CD4-positive, alpha-beta T cell treated with Interleukin-2 at 100 ng/mL for 4 hours (primary cell): Measurements from ENCODE around the gene OFD1.

Experiments used
- DNase-seq: peaks from one replicate; pipeline ENCODE4 v3.0.0-alpha.2; 2020; ENCODE audit warnings: low spot score

The OFD1 gene

GRCh38 chrX:13793897-13794296 is 59.3 kb downstream of the OFD1 start:
- no peak for DNase-seq

DNA sequence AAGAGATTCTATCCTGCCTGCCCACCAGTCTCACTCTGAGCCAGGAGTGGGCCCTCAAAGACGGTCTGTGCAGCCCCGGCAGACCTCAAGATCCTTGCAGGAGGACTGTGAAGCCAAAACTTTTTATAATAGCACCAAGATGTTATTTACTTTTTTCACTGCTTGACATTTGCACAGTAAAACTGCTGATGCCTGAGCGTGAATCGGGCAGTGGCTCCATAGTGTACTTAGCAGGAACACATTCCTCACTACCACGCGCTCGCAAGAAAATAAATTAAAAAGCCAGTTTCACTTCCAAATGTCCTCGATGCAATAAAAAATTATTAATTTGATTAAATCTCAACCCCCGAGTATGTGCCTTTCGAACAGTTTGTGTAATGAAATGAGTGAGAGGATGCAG is 59.9 kb downstream of the OFD1 start:
- DNase-seq = no peak

DNA sequence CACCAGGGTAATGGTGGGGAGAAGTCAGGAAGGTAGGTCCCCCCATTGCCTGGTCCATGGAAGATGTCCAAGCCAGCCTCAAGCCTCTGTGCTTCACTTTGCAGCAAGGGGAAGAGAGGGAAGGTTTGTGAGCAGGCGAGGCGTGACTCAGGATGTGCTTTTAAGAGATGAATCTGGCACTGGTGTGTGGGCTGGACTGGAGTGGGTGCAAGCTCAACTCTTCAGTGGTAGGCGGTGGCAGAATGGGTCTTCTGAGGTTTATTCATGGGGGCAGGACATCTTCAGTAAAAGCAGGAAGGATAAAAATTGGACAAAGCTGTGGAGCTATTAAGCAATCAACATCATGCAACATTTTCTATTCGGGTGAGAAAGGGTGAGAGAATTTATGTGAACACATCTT is 63.0 kb downstream of the OFD1 start:
- no peak for DNase-seq

DNA sequence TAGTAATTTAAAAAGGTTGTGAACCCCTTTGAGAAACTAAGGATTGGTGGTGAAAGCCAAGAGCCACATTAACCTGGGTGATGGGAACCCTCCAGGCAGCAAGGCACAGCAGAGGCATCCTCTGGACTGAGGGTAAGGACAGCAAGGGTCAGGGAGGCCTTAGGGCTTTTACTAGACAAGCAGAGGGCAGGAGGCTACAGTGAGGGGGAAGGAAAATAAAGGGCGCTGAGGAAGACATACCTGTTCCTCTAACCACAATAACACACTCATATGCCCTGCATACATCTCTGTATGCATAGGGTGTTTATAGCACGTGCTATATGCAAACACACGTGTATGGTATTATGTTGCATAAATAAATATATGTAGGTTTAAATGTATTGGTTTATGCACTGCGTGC is 63.6 kb downstream of the OFD1 start:
- DNase-seq = no peak

GRCh38 chrX:13803116-13803515 is 68.6 kb downstream of the OFD1 start:
- no peak for DNase-seq

DNA sequence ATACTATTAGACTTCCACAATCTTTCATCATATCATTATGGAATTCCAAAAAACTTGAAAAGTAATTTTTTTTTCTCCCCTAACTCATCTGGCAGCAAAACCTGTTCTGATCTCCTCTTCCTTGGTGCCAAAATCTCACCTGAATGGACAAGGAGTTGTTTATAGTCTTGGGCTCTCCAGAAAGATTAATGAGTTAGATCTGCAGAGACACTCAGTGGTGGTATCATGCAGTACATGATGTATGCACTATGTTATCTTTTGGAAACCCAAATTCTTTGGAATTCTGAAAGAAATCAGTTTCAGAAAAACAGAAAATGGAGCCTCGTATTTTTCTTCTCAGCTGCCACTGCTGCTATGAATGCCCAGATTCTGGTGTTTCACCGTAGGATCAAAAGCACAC is 70.7 kb downstream of the OFD1 start:
- no peak for DNase-seq

DNA sequence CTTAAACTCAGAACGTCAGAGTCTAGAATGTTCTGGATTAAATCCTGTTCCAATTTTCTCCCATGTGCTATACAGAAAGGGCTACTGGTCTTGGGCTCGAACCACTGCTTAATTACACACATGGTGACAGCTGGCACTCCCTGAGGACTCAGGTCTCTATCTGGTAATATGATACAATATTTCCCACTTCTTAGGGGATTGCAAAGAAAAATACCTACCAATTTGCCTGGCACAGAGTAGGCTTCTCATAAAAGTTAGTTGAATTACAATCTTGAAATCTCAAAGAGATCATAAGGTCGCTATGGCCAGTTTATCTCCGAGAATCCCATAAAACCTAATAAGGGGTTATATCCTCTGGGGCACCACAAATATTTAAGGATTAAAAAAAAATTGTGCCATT is 73.7 kb downstream of the OFD1 start:
- DNase-seq = no peak

GRCh38 chrX:13808865-13809264 is 74.3 kb downstream of the OFD1 start:
- no peak for DNase-seq

- DNase-seq = no peak
These were observed 81.1 kb downstream of the OFD1 start for GRCh38 chrX:13815664-13816063.

DNA sequence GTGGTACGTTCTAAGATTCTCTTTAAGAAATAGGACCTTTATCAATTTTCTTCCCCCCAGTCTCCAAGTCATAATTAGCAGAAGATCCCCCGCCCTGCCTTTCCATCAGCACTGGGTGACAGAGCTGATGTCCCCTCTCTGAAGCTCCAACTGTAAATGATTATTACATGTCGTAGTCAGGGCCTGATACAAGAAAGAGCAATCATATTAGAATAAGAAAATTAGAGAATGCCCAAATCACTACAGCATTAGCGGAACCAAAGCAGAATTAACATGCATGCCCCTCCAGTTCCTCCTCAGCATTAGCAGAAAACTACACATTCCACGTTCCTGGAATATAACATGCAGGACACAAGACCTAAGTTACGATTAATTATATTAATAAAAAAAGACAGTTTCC is 81.6 kb downstream of the OFD1 start:
- DNase-seq = no peak

DNA sequence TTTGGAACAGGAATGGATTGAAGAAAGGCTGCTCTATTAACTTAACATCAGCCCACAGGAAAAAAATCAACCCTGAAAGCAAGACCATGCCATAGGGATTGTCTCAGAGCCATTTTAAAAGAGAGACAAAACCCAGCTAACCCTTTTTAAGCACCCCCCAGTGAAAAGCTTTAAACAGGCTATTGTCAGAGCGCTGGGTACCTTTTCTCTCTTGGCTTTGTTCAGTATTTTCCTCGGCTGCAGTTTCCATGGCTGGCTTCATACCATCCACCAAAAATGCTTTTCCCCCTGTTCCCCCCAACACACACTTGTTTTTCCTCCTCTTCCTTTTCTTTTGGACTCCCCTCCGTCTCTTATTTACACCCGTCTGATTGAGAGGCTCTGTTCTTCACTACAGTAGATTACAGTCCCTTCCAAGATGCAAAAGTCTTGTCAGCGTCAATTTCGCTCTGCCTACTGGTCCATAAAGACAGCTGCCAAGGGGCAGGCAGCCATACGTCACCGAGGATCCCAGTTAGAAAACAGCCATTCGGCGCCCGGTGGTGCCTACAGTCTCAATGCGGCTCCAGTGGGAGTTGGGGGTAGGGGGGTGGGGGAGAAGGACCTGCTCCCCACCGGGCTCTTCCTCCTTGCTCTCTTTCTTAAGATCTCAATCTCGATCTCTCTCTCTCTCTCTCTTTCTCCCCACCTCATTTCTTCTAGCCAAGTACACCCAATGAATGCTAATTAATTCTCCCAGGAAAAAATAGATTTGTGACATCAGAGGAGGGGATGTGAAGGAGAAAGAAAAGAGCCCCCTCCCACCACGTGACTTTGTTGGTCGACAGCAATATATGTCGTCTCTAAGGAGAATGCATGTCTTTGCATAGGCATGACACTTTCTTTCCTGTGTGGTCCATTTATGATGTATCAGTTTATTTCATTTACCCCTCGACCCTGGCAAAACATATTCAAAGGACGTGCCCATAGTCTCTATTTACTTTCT is 82.4 kb downstream of the OFD1 start, which contains the start of gene GPM6B:
GPM6B (minus strand) TSS at position 451 of the 985 bp plus-strand sequence; CDS start at position 262, 189 bp downstream.
- no peak for DNase-seq
